GM12878 (cell line): Measurements from ENCODE around the gene PRRT1B. TPM values are rescaled to one million over a fixed set of nuclear protein-coding genes. Genes with fewer than 3 reads are reported as not detected.
A peak's percentile ranks its signal among the peaks of the same experiment; 100 is the strongest.

Source experiments
- ATAC-seq: fragments of 200-7000 bp; cut with Tn5 transposase; 3 replicates; pipeline ENCODE4 v1.9.1; 2020; ENCODE audit warnings: mild to moderate bottlenecking, moderate library complexity
- BruUV-seq: library from RNA; stranded (reverse); fragments of 400-500 nt; replicated peaks from 2 replicates; lab custom pipeline; 2021; lab: Mats Ljungman, UMichigan
- CTCF ChIA-PET: fragments of 300-600 bp; sonication (Branson Sonifier 250); formaldehyde crosslinking; extraction: SDS; loops from one replicate; lab custom pipeline; 2021; ENCODE audit warnings: inconsistent platforms; lab: Yijun Ruan, JAX
- POLR2A ChIA-PET: fragments of 350-600 bp; formaldehyde crosslinking; extraction: SDS; loops from one replicate; lab custom pipeline; 2021; ENCODE audit warnings: inconsistent platforms; lab: Charles Lee
- RAD21 ChIA-PET: fragments of 300-600 bp; sonication (Branson Sonifier 250); formaldehyde crosslinking; loops from one replicate; lab custom pipeline; 2023; ENCODE audit warnings: antibody characterized with exemption; ENCODE audit not compliant: unreplicated experiment; lab: Charles Lee
- SMC1A ChIA-PET: fragments of 300-600 bp; sonication (Branson Sonifier 250); formaldehyde crosslinking; loops from one replicate; lab custom pipeline; 2023; ENCODE audit not compliant: unreplicated experiment, uncharacterized antibody; lab: Charles Lee
- DNase-seq: peaks from one replicate; pipeline ENCODE4 v3.0.0-alpha.2; 2011; ENCODE audit warnings: low read depth, low spot score
- FAIRE-seq: peaks from 3 replicates; lab custom pipeline; 2011; peaks lifted over from hg19 to GRCh38; lab: Jason Lieb, UNC
- H2AFZ ChIP-seq: 2 replicates; pipeline ENCODE4 v1.6.0; 2011; ENCODE audit warnings: low read depth, low read length, control low read depth; ENCODE audit not compliant: control insufficient read depth
- H3K27ac ChIP-seq: 2 replicates; pipeline ENCODE4 v1.5.1; 2011; ENCODE audit warnings: control low read depth; ENCODE audit not compliant: control insufficient read depth, insufficient read depth
- H3K27me3 ChIP-seq, 2 experiments: replicated peaks in 1 of 2; 2 replicates each; pipeline versions ENCODE4 v1.6.0 to v1.6.1; 2011; ENCODE audit warnings: low read length in 1 of 2; ENCODE audit not compliant: control insufficient read depth in 2 of 2, insufficient read depth in 2 of 2
- H3K36me3 ChIP-seq, 2 experiments: 2 replicates each; pipeline ENCODE4 v1.5.1; 2011; ENCODE audit warnings: low read length in 1 of 2; ENCODE audit not compliant: control insufficient read depth in 2 of 2, insufficient read depth in 2 of 2
- H3K4me1 ChIP-seq: 2 replicates; pipeline ENCODE4 v1.6.1; 2011; ENCODE audit warnings: mild to moderate bottlenecking, low read length, moderate library complexity, mixed read lengths; ENCODE audit not compliant: control insufficient read depth, insufficient read depth
- H3K4me2 ChIP-seq: 2 replicates; pipeline ENCODE4 v1.6.0; 2011; ENCODE audit warnings: control low read depth; ENCODE audit not compliant: control insufficient read depth, insufficient read depth
- H3K4me3 ChIP-seq: fragments of 200-600 bp; sonication (generic); 2 replicates; pipeline ENCODE4 v1.5.1; 2016
- H3K79me2 ChIP-seq: 2 replicates; pipeline ENCODE4 v1.6.0; 2011; ENCODE audit warnings: low read length; ENCODE audit not compliant: control insufficient read depth, insufficient read depth
- H3K9ac ChIP-seq: 2 replicates; pipeline ENCODE4 v1.8.0; 2011; ENCODE audit warnings: low read length, control low read depth, mixed read lengths; ENCODE audit not compliant: control insufficient read depth, insufficient read depth
- H3K9me3 ChIP-seq: replicated peaks from 3 replicates; pipeline ENCODE4 v1.5.1; 2011; ENCODE audit warnings: mild to moderate bottlenecking, low read length; ENCODE audit not compliant: control insufficient read depth, insufficient read depth
- H4K20me1 ChIP-seq: 2 replicates; pipeline ENCODE4 v1.6.0; 2011; ENCODE audit not compliant: control insufficient read depth, insufficient read depth
- CEBPB ChIP-seq, 2 experiments: fragments of 150-350 bp in 1 of 2; IDR thresholded peaks; 2 replicates each; pipeline ENCODE4 v1.6.1; 2012 to 2014; ENCODE audit warnings: low read depth in 2 of 2, low read length in 2 of 2, borderline replicate concordance in 1 of 2, inconsistent platforms in 1 of 2
- CHD1 ChIP-seq: IDR thresholded peaks from 2 replicates; pipeline ENCODE4 v1.6.1; 2012; ENCODE audit warnings: low read depth, low read length, improper control_type of control experiment
- CHD4 ChIP-seq: fragments of 200-600 bp; sonication (generic); IDR thresholded peaks from 2 replicates; pipeline ENCODE4 v1.6.1; 2016; ENCODE audit warnings: mild to moderate bottlenecking
- FOS ChIP-seq: IDR thresholded peaks from 3 replicates; pipeline ENCODE4 v1.6.1; 2011; ENCODE audit warnings: borderline replicate concordance; ENCODE audit not compliant: insufficient read length; ENCODE audit errors: extremely low read depth
- GATAD2B ChIP-seq: fragments of 450-650 bp; conservative IDR thresholded peaks from 2 replicates; pipeline ENCODE4 v1.6.1; 2017; ENCODE audit warnings: low read depth, mild to moderate bottlenecking, moderate library complexity
- MEF2A ChIP-seq: IDR thresholded peaks from 2 replicates; pipeline ENCODE4 v1.6.1; 2011; ENCODE audit warnings: low read depth, mild to moderate bottlenecking, low read length, moderate library complexity; ENCODE audit not compliant: insufficient read depth
- NBN ChIP-seq: fragments of 450-650 bp; IDR thresholded peaks from 2 replicates; pipeline ENCODE4 v1.6.1; 2016
- NFXL1 ChIP-seq: fragments of 450-650 bp; IDR thresholded peaks from 2 replicates; pipeline ENCODE4 v1.6.1; 2017; ENCODE audit warnings: antibody characterized with exemption, mild to moderate bottlenecking, borderline replicate concordance
- NRF1 ChIP-seq: conservative IDR thresholded peaks from 2 replicates; pipeline ENCODE4 v1.6.1; 2011; ENCODE audit warnings: mild to moderate bottlenecking, low read depth, low read length, improper control_type of control experiment
- POLR2A ChIP-seq: IDR thresholded peaks from 2 replicates; pipeline ENCODE4 v1.6.1; 2011; ENCODE audit warnings: low read depth, mild to moderate bottlenecking, low read length
- SP1 ChIP-seq: IDR thresholded peaks from one replicate; pipeline ENCODE4 v1.6.1; 2011; ENCODE audit warnings: low read depth, low read length
- STAT3 ChIP-seq: IDR thresholded peaks from 2 replicates; pipeline ENCODE4 v1.6.1; 2011; ENCODE audit warnings: low read depth, low read length, improper control_type of control experiment
- ZBED1 ChIP-seq: IDR thresholded peaks from 2 replicates; pipeline ENCODE4 v1.6.1; 2016; ENCODE audit warnings: borderline replicate concordance
- WGBS: methylation state at CpG from one replicate; pipeline ENCODE4 v1.1.6; 2016; ENCODE audit warnings: low lambda C conversion rate; ENCODE audit not compliant: insufficient replicate concordance, insufficient coverage; ENCODE audit errors: missing lambda C conversion rate; 5-methylcytosine and 5-hydroxymethylcytosine counted together
- in situ Hi-C: fragments of 300-500 bp; cut with MboI; formaldehyde crosslinking; loops from 9 replicates; pipeline ENCODE4 v1.14.3; 2018; ENCODE audit warnings: mixed read lengths
- intact Hi-C: fragments of 100-400 bp; cut with micrococcal nuclease; formaldehyde crosslinking; loops from one replicate; pipeline ENCODE4 v1.14.2; 2022; ENCODE audit not compliant: unreplicated experiment
- polyA plus RNA-seq, 11 experiments: library from polyadenylated mRNA; depleted of rRNA in 4 of 11; unstranded in 6 of 11; stranded (reverse) in 5 of 11; fragments of >200 nt; fragmentation: Nextera tagmentation in 4 of 11; fragmentation: Illumina TruSeq in 1 of 11; extraction: Ambion mirVana in 4 of 11; extraction: Trizol in 1 of 11; gene quantifications; 1 replicate in 1 of 11; 2 replicates in 10 of 11; pipeline versions ENCODE4 v1.2.1 to v1.2.3, GENCODE V29; 2011 to 2016; ENCODE audit warnings: inconsistent platforms in 2 of 11, missing spikeins in 2 of 11, low read depth in 1 of 11
- total RNA-seq, 4 experiments: library from RNA; depleted of rRNA in 3 of 4; stranded (reverse); fragments of >200 nt in 3 of 4; fragmentation: Illumina TruSeq in 1 of 4; extraction: Trizol in 1 of 4; gene quantifications; 2 replicates each; pipeline versions ENCODE4 v1.2.1 to v1.2.3, GENCODE V29; 2013 to 2021
- TF ChIP-seq, protein P1 (sequence below): IDR thresholded peaks from 2 replicates; pipeline ENCODE4 v1.6.1; 2011; ENCODE audit warnings: borderline replicate concordance, low read depth, mild to moderate bottlenecking, moderate library complexity, low read length; ENCODE audit not compliant: insufficient read depth, poor library complexity, severe bottlenecking

Gene PRRT1B
- total and polyA plus RNA-seq, 10 of the 15 experiments (the other 5 are each of a cell fraction or from before 2014, with no cell fraction given) = not detected

DNA sequence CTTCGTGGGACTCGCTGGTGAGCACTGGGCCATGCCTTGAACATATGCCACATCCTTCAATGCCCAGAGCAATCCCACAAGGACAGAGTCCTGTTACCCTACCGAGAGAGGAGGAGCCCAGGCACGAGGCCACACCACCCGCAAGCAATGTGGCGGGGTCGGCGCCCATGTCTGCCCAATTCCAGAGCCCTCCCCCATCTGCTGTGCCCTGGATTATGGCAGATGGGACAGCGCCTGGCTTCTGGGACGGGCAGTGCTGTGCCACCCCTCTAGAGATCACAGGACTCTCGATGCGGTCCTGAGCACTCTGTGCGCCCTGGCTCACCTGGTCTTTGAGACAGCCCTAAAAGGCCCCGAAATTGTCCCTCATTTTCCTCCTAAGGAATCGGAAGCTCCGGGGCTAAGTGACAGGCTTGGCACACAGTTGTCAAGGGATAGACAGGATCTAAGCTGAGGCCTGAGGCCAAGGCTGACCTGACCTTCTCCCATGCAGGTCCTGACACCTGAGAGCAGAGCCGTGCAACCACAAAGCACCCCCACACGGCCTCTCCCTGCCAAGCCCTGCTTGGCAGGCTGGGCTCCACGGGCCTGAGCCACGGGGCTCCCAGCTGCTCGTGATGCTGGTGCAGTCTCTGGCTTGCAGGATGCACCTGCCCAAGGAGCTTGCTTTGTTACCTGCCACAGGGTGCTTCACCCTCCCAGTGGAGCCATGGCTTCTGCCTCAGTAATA lies 48.8 kb downstream of the PRRT1B start:
- H3K4me3 ChIP-seq = no peak overlapping the region
- WGBS = 84% methylated on average over 21 of the region's 21 CpGs
- peaks cover 38 to 51% of the 10 kb centered on the region in 2 experiments for H3K36me3 ChIP-seq
- TF ChIP-seq NFXL1 = no peak
- TF ChIP-seq NRF1 = no peak
- TF ChIP-seq POLR2A = peak; percentile 40; the same call in 1 of the 2 replicates
- no peak overlapping the region for H3K9ac ChIP-seq
- DNase-seq = no peak
- in situ Hi-C loops = loop anchor here (5.0 to 25.0 kb wide), 2 partner anchors 148 to 643 kb away; partner anchors contain the start of gene RAPGEF1
- BruUV-seq = no TSS peak
- ChIA-PET SMC1A (no interaction called here), CTCF (interaction anchor here (0.6 kb wide), 1 partner anchor 172 kb away, joined by 4 read pairs; no protein-coding TSS in a partner anchor), RAD21 (no interaction called here), POLR2A (no interaction called here)
- ATAC-seq = no peak
- H3K27ac ChIP-seq = no peak overlapping the region
- H2AFZ ChIP-seq = no peak overlapping the region
- no peaks in the 10 kb centered on the region for H3K27me3 ChIP-seq
- H3K4me1 ChIP-seq = no peaks in the 10 kb centered on the region
- no peaks in the 10 kb centered on the region for H4K20me1 ChIP-seq
- no peak overlapping the region for H3K4me2 ChIP-seq
- no peaks in the 10 kb centered on the region for H3K9me3 ChIP-seq
- no peak for FAIRE-seq
- intact Hi-C loops = loop anchor here (5.0 kb wide), 1 partner anchor 38 kb away; no protein-coding TSS in a partner anchor
- H3K79me2 ChIP-seq = no peaks in the 10 kb centered on the region

DNA sequence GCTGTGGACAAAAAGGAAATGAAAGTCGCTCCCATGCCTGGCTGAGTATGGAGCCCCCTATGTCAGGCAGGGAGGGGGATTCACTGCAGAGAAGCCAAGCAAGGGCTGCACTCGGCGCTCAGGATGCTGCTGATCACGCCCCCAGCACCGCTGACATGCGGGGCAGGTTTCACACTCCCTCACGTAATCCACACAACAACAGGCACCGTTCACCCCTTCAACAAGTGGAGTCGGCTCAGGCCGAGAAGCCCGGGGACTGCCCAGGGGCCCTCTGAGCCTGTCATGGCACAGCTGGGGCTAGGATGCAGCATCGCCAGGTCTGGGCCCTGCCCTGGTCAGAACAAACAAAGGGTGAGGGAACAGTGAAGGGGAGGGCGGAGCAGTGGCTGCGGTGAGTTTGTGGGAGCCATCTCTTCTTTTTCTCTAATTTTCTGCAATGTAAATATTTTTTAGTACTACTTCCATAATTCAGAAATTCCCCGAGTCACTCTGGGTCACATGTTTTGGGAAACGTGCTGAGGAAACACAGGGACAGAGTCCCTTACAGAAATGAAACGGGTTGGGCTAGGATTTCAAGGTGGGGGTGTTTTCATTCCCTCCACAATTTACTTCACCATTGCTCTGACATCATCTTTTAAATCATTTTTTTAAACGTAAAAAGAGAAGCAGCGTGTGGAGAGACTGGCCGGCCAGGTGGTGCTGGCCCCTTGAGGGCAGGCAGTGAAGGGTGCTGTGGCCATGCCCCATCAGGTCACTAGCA lies 49.8 kb downstream of the PRRT1B start:
- ChIA-PET CTCF (no interaction called here), RAD21 (no interaction called here), SMC1A (no interaction called here), POLR2A (no interaction called here)
- H3K36me3 ChIP-seq = peaks cover 42 to 45% of the 10 kb centered on the region in 2 experiments
- H4K20me1 ChIP-seq = no peaks in the 10 kb centered on the region
- no peaks in the 10 kb centered on the region for H3K9me3 ChIP-seq
- in situ Hi-C loops = loop anchor here (5.0 to 25.0 kb wide), 2 partner anchors 147 to 642 kb away; partner anchors contain the start of gene RAPGEF1
- FAIRE-seq = no peak
- DNase-seq = no peak
- H3K79me2 ChIP-seq = no peaks in the 10 kb centered on the region
- no peaks in the 10 kb centered on the region for H3K27me3 ChIP-seq
- no peak overlapping the region for H3K9ac ChIP-seq
- H3K27ac ChIP-seq = no peak overlapping the region
- H3K4me3 ChIP-seq = no peak overlapping the region
- no peak overlapping the region for H3K4me2 ChIP-seq
- no peak overlapping the region for H2AFZ ChIP-seq
- intact Hi-C loops = loop anchor here (5.0 kb wide), 1 partner anchor 37 kb away; no protein-coding TSS in a partner anchor
- no peaks in the 10 kb centered on the region for H3K4me1 ChIP-seq
- ATAC-seq = no peak
- WGBS = 83% methylated on average over 20 of the region's 20 CpGs
- TSS peak; percentile 13 for BruUV-seq
- TF ChIP-seq CHD4 (no peak), SP1 (no peak), CEBPB (IDR thresholded peaks at IDR 0.05; ENCODE audit: borderline replicate concordance in 1 of 2, low read depth in 2 of 2, low read length in 2 of 2) (no peak), NBN (no peak), CHD1 (no peak), STAT3 (no peak), FOS (no peak), MEF2A (no peak), ZBED1 (no peak), GATAD2B (no peak)
- TF ChIP-seq, protein P1, sequence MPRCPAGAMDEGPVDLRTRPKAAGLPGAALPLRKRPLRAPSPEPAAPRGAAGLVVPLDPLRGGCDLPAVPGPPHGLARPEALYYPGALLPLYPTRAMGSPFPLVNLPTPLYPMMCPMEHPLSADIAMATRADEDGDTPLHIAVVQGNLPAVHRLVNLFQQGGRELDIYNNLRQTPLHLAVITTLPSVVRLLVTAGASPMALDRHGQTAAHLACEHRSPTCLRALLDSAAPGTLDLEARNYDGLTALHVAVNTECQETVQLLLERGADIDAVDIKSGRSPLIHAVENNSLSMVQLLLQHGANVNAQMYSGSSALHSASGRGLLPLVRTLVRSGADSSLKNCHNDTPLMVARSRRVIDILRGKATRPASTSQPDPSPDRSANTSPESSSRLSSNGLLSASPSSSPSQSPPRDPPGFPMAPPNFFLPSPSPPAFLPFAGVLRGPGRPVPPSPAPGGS = no peak
